ENCODE data around the gene EXOC2. TPM values are rescaled to one million over a fixed set of nuclear protein-coding genes. Genes with fewer than 3 reads are reported as not detected.

Gene EXOC2
- total RNA-seq, 1 experiment from 2014 or later = 24.5 TPM

DNA sequence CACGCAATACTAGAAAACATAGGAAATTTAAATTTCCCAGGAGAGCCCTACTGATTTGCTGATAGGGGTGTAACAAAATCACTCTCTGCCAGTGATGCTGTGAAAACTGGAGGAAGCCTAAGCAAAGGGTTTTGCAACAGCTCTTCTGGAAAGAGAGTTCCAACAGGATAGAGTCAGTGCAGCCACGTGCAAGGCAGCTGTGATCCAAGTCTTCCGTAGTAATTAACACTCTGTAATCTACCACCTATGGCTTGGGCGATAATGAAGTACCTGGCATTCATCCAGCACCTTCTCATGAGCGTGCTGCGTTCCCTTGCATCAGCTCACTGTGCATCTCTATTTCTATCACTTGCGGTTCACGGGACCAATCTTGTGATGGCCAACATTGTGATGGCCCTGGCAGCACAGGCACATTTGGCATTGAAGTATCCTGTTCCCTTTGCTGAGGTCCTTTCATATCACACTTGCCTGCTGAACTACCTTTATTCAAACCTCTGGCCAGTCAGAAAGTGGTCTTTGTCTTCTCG is 253.2 kb downstream of the EXOC2 start:
- TF ChIP-seq CBX3 (IDR thresholded peaks at IDR 0.05; ENCODE audit: low read depth) (no peak), ZNF274 (IDR thresholded peaks at IDR 0.05; ENCODE audit: low read depth, low read length) (no peak), POLR2AphosphoS5 (IDR thresholded peaks at IDR 0.05; ENCODE audit: low read depth, low read length) (no peak), YY1 (IDR thresholded peaks at IDR 0.05; ENCODE audit: extremely low read depth, insufficient replicate concordance, low read depth, low read length) (no peak), TCF7L2 (IDR thresholded peaks at IDR 0.05; ENCODE audit: borderline replicate concordance, extremely low read depth, insufficient read depth, insufficient read length) (no peak), POLR2A (IDR thresholded peaks at IDR 0.05; ENCODE audit: borderline replicate concordance, extremely low read depth, insufficient read depth, insufficient read length) (no peak), RAD21 (IDR thresholded peaks at IDR 0.05; ENCODE audit: low read depth) (no peak), EZH2phosphoT487 (IDR thresholded peaks at IDR 0.05; ENCODE audit: borderline replicate concordance) (no peak), ELF1 (IDR thresholded peaks at IDR 0.05; ENCODE audit: borderline replicate concordance, low read depth) (no peak)
- TF ChIP-seq, protein P1, sequence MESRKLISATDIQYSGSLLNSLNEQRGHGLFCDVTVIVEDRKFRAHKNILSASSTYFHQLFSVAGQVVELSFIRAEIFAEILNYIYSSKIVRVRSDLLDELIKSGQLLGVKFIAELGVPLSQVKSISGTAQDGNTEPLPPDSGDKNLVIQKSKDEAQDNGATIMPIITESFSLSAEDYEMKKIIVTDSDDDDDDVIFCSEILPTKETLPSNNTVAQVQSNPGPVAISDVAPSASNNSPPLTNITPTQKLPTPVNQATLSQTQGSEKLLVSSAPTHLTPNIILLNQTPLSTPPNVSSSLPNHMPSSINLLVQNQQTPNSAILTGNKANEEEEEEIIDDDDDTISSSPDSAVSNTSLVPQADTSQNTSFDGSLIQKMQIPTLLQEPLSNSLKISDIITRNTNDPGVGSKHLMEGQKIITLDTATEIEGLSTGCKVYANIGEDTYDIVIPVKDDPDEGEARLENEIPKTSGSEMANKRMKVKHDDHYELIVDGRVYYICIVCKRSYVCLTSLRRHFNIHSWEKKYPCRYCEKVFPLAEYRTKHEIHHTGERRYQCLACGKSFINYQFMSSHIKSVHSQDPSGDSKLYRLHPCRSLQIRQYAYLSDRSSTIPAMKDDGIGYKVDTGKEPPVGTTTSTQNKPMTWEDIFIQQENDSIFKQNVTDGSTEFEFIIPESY (IDR thresholded peaks at IDR 0.05; ENCODE audit: extremely low read depth, insufficient replicate concordance, low read length) = no peak
- Histone ChIP-seq H3K9me2 (ENCODE audit: insufficient read depth) (no peaks in the 10 kb centered on the region), H4K20me1 (ENCODE audit: insufficient read depth) (no peaks in the 10 kb centered on the region), H3K4me2 (ENCODE audit: low read length) (no peak overlapping the region), H3K36me3 (ENCODE audit: control insufficient read depth in 1 of 2, insufficient read depth in 2 of 2, low read length in 2 of 2) (no peaks in the 10 kb centered on the region), H2AFZ (ENCODE audit: low read depth, low read length, poor library complexity, severe bottlenecking) (no peak overlapping the region), H3K79me2 (ENCODE audit: insufficient read depth, low read length) (no peaks in the 10 kb centered on the region), H3K27me3 (ENCODE audit: insufficient read depth, low read length) (no peaks in the 10 kb centered on the region), H3K27ac (ENCODE audit: low read depth, low read length) (no peak overlapping the region), H3K4me3 (replicated peaks in 1 of 2; ENCODE audit: low read depth in 1 of 2, low read length in 2 of 2) (no peak overlapping the region), H3K9ac (ENCODE audit: low read length) (no peak overlapping the region), H3K4me1 (ENCODE audit: control insufficient read depth in 1 of 2, insufficient read depth in 2 of 2, low read length in 2 of 2) (peaks cover 12 to 30% of the 10 kb centered on the region in 2 experiments), H3K9me3 (ENCODE audit: control insufficient read depth in 1 of 2, insufficient read depth in 1 of 2, low read depth in 1 of 2, low read length in 2 of 2) (no peaks in the 10 kb centered on the region)
- intact Hi-C loops (cut with micrococcal nuclease) = no loop called here
- ChIA-PET POLR2A (no interaction called here), CTCF (no interaction called here), RAD21 (ENCODE audit: low non-redundant PET in 1 of 2, low total read pairs in 2 of 2, uncharacterized antibody in 2 of 2, unreplicated experiment in 2 of 2) (no interaction called here)
- ATAC-seq (no peak), DNase-seq (ENCODE audit: low read depth, low spot score) (no peak)
- no TSS peak for BruUV-seq (replicated peaks)

All from HCT116 (cell line).